Astrocyte of the cerebellum (primary cell): Measurements from ENCODE around the gene AGMO.

ENCODE experiments used
- DNase-seq: peaks from one replicate; pipeline ENCODE4 v3.0.0-alpha.2; 2011; ENCODE audit warnings: low read depth
- H3K4me3 ChIP-seq: 2 replicates; pipeline ENCODE4 v1.5.1; 2011; ENCODE audit warnings: mild to moderate bottlenecking, low read depth, low read length, moderate library complexity
- in situ Hi-C: cut with HindIII; loops from 2 replicates; pipeline ENCODE4 v1.10.0; 2017; ENCODE audit warnings: low sequenced_read_pairs
- TF ChIP-seq, protein P1 (sequence below): IDR thresholded peaks from 2 replicates; pipeline ENCODE4 v1.5.1; 2012; ENCODE audit warnings: low read length, low read depth, moderate library complexity, mild to moderate bottlenecking; ENCODE audit errors: missing control alignments

The AGMO gene

DNA sequence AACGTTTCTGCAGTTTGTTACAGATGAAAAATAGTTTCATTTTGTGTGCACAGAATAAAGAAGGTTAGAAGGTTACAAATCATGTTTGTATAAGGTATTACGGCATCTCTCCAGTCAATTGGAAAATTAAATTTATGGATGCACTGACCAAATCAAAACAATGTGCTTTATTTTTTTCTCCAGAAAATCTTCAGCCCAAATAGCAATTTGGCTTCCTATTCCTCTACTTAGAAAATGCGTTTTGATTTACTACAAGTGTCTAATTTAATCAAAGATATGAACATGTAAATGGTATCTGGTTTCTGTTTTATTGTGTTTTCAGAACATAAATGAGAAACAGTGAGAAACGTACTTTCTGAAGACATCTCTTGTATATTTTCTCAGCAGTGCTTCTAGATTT lies 63.4 kb downstream of the AGMO start:
- no peak overlapping the region for H3K4me3 ChIP-seq
- in situ Hi-C loops, result no loop called here
- no peak for DNase-seq
- TF ChIP-seq, protein P1, sequence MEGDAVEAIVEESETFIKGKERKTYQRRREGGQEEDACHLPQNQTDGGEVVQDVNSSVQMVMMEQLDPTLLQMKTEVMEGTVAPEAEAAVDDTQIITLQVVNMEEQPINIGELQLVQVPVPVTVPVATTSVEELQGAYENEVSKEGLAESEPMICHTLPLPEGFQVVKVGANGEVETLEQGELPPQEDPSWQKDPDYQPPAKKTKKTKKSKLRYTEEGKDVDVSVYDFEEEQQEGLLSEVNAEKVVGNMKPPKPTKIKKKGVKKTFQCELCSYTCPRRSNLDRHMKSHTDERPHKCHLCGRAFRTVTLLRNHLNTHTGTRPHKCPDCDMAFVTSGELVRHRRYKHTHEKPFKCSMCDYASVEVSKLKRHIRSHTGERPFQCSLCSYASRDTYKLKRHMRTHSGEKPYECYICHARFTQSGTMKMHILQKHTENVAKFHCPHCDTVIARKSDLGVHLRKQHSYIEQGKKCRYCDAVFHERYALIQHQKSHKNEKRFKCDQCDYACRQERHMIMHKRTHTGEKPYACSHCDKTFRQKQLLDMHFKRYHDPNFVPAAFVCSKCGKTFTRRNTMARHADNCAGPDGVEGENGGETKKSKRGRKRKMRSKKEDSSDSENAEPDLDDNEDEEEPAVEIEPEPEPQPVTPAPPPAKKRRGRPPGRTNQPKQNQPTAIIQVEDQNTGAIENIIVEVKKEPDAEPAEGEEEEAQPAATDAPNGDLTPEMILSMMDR, result no peak

DNA sequence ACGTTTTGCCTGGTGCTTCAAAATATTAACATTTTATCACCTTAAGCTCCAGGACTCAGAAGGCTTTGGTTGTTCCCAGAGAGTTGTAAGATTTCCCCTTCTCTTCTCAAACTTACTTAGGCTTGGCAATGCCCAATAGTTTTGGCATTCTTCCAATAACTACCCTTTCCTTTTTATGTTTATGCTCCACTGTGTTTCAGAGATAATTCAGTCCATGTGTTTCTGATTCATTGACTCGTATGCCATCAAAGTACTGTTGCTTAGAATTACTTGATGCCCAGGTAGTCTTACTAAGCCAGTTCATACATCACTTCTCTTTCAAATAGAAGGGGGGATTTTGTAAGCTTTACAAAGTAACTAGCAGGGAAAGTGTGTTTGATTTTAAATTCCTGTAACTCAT lies 66.6 kb downstream of the AGMO start:
- DNase-seq, result no peak
- no peak overlapping the region for H3K4me3 ChIP-seq
- TF ChIP-seq, protein P1, result no peak
- in situ Hi-C loops, result no loop called here

DNA sequence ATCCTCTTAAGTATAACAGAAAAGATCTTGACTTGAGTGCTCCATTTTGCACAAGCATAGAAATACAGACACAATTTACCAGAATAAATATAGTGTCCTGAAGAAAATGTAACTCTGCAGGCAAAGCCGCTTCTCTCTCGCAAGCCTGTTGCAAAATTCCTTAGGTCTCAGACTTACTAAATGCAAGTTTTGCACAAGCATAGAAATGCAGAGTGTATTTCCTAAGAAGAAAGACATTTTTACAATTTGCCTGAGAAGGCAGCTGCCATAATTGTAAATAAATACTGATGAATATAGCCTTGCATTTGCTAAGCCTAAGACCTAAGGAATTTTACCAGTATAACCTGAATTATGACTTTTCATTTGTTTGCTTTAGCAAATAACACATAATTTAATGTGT lies 67.1 kb downstream of the AGMO start:
- no peak overlapping the region for H3K4me3 ChIP-seq
- TF ChIP-seq, protein P1, result no peak
- in situ Hi-C loops, result no loop called here
- DNase-seq, result no peak

DNA sequence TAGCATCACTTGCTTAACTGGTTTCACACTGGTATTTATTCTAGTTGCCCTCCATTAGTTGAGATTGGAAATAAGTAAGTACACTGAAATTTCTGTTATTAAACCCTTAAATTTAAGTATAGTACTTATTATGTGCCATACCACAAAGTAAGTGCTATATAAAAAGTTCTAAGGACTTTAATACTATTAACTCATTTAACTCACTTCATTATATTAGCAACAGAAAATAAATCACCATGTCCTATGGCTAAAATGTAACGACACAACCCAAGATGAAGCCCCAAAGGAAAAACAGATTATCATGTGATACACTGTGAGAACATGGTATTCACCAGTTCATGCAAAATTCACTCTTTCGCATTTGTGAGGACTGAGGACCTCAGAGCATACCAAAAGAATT lies 70.5 kb downstream of the AGMO start:
- H3K4me3 ChIP-seq, result no peak overlapping the region
- TF ChIP-seq, protein P1, result no peak
- DNase-seq, result no peak
- in situ Hi-C loops, result no loop called here

DNA sequence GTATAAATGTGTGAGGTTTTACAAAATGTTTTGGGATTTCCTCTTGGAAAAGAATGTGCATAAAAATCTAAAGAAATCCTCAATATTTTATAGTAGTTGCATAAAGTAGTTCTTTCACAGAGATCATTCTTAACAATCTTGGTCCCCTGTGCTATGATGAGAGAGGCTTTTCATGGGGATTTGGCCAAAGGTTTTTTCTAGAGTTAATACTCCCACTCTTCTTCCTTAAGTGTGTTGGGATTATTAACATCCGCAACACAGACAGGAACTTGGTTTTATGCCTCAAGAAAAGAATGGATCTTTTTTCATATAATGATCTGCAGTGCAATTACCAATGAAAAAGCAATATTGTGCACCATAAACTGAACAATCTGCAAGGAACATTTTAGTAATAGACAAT lies 71.5 kb downstream of the AGMO start:
- no peak for DNase-seq
- no peak overlapping the region for H3K4me3 ChIP-seq
- TF ChIP-seq, protein P1, result no peak
- in situ Hi-C loops, result no loop called here

DNA sequence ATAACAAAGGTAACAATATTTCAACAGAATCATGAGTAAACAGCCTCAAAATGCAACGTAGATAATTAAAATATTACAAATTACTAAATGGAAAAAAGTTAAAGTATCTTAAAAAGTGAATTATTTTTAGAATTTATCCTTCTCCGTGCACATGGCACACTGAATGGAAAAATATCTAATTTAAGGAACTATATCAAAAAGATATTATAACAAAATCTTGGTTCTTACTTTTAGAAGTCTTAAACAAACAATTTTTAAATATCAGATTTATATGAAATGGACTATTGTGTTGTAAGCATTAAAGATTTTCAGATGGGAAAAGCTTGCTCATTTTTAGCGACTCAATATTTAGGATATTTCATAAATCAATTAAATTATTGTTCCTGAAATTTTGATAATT lies 72.0 kb downstream of the AGMO start:
- DNase-seq, result no peak
- TF ChIP-seq, protein P1, result no peak
- in situ Hi-C loops, result no loop called here
- H3K4me3 ChIP-seq, result no peak overlapping the region

DNA sequence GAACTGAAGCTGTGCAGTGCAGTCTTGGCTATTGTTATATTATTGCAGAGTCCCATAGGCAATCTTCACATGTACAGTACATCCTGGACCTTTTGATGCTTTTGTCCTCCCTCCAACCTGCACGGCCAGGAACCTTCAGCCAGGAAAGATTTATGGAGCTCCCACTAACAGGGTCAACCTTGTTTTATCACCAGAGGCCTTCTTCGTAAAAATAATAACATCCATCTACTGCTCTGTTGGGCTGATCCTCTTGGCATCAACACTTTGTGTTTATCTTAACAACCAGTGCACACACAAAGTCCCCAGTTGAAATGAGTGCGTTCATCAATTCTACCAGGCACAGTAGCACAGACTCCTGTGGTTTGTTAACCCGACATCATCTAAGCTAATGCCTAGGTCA lies 72.4 kb downstream of the AGMO start:
- no peak overlapping the region for H3K4me3 ChIP-seq
- TF ChIP-seq, protein P1, result no peak
- no peak for DNase-seq
- in situ Hi-C loops, result no loop called here
